Thyroid gland (tissue), 4 donors: ENCODE results near the gene EML6. TPM values are rescaled to one million over a fixed set of nuclear protein-coding genes. Genes with fewer than 3 reads are reported as not detected.

ENCODE experiments used
- DNase-seq, 2 donors: peaks; one replicate each; pipeline ENCODE4 v3.0.0-alpha.2; 2019
- H3K27ac ChIP-seq, 3 donors: fragments of 200-600 bp; sonication (generic); 1 replicate in 2 of 3; 2 replicates in 1 of 3; pipeline ENCODE4 v1.5.1; 2016 to 2019; ENCODE audit warnings: mild to moderate bottlenecking in 1 of 3, moderate library complexity in 1 of 3
- H3K27me3 ChIP-seq: fragments of 200-600 bp; sonication (generic); one replicate; pipeline ENCODE4 v1.5.1; 2019
- H3K36me3 ChIP-seq, 2 donors: fragments of 200-600 bp; sonication (generic); one replicate each; pipeline ENCODE4 v1.5.1; 2016 to 2019
- H3K4me1 ChIP-seq, 2 donors: fragments of 200-600 bp; sonication (generic); one replicate each; pipeline ENCODE4 v1.5.1; 2017 to 2019
- H3K4me3 ChIP-seq, 3 donors: fragments of 200-600 bp; sonication (generic); replicated peaks in 1 of 3; 1 replicate in 2 of 3; 2 replicates in 1 of 3; pipeline ENCODE4 v1.5.1; 2016; ENCODE audit warnings: mild to moderate bottlenecking in 1 of 3
- H3K9me3 ChIP-seq: fragments of 200-600 bp; sonication (generic); one replicate; pipeline ENCODE4 v1.5.1; 2017
- POLR2A ChIP-seq, 2 donors: fragments of 450-650 bp; IDR thresholded peaks; one replicate each; pipeline ENCODE4 v1.6.1; 2017; ENCODE audit warnings: antibody characterized with exemption in 2 of 2, mild to moderate bottlenecking in 2 of 2, moderate library complexity in 1 of 2
- WGBS, 2 donors: methylation state at CpG; one replicate each; pipeline ENCODE4 v1.1.5; 2017; 5-methylcytosine and 5-hydroxymethylcytosine counted together
- intact Hi-C: fragments of 100-400 bp; cut with DNase I; formaldehyde crosslinking; loops from one replicate; pipeline ENCODE4 v1.15.1; 2023
- total RNA-seq, 4 donors: library from RNA; depleted of rRNA; stranded (reverse); fragments of >200 nt; gene quantifications; one replicate each; pipeline ENCODE4 v1.2.3, GENCODE V29; 2016
- TF ChIP-seq, protein P1 (sequence below), 6 experiments: fragments of 200-600 bp in 3 of 6; fragments of 450-650 bp in 3 of 6; sonication (generic) in 3 of 6; IDR thresholded peaks; one replicate each; pipeline ENCODE4 v1.5.1; 2016 to 2019; ENCODE audit warnings: antibody characterized with exemption in 6 of 6, mild to moderate bottlenecking in 2 of 6, inconsistent platforms in 1 of 6, moderate library complexity in 1 of 6

Gene EML6
- total RNA-seq, 4 donors from 2014 or later: 5.6 to 24.8 (median 20.3) TPM

DNA sequence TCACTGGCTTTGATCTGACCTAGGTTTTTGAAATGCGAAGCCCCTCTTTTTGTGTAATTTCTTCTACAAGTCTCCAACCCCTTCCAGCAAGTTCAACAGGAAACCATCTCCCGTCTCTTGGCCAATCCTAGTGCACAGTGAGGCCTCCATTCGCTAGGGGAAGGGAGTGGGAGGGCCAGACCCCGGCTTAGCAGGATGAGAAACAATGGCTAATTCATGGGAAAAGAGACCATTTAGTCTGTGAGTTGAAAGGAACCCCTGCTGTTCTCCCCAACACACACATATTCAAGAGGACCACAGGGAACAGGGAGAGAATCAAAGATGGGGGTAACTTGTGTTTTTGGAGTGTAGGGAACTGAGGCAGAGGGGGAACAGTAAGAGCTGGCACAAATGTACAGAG lies 243.8 kb downstream of the EML6 start:
- 72 to 83% methylated on average over 4 of the region's 4 CpGs for WGBS, 2 donors
- no peak overlapping the region for H3K27ac ChIP-seq
- intact Hi-C loops: no loop called here

DNA sequence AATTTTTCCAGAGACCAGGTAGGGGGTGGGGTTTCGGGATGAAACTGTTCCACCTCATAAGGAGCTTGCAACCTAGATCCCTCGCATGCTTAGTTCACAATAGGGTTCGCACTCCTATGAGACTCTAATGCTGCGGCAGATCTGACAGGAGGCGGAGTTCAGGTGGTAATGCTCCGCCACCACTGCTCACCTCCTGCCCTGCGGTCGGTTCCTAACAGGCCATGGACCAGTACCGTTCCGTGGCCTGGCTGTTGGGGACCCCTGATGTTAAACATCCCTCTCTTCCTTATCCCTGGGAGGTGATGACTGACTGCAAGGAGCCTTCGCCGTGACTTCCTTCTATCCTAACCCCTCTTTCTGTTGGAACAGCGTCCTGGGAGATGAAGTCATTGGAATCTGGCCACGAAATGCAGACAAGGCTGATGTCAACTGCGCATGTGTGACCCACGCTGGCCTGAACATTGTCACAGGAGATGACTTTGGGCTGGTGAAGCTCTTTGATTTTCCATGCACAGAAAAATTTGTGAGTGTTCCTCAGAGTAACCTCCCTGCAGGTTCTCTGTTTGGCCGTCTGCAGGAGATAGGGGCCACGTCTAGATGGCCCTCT lies 244.4 kb downstream of the EML6 start:
- H3K4me1 ChIP-seq: peaks cover 10% of the 10 kb centered on the region in 2 donors
- H3K27ac ChIP-seq: no peak overlapping the region
- H3K27me3 ChIP-seq: no peaks in the 10 kb centered on the region
- WGBS, 2 donors: 93 to 94% methylated on average over 18 of the region's 18 CpGs
- intact Hi-C loops: no loop called here
- H3K36me3 ChIP-seq: no peaks in the 10 kb centered on the region
- no peaks in the 10 kb centered on the region for H3K9me3 ChIP-seq
- DNase-seq: no peak
- no peak overlapping the region for H3K4me3 ChIP-seq
- TF ChIP-seq, protein P1, sequence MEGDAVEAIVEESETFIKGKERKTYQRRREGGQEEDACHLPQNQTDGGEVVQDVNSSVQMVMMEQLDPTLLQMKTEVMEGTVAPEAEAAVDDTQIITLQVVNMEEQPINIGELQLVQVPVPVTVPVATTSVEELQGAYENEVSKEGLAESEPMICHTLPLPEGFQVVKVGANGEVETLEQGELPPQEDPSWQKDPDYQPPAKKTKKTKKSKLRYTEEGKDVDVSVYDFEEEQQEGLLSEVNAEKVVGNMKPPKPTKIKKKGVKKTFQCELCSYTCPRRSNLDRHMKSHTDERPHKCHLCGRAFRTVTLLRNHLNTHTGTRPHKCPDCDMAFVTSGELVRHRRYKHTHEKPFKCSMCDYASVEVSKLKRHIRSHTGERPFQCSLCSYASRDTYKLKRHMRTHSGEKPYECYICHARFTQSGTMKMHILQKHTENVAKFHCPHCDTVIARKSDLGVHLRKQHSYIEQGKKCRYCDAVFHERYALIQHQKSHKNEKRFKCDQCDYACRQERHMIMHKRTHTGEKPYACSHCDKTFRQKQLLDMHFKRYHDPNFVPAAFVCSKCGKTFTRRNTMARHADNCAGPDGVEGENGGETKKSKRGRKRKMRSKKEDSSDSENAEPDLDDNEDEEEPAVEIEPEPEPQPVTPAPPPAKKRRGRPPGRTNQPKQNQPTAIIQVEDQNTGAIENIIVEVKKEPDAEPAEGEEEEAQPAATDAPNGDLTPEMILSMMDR (IDR thresholded peaks at IDR 0.05): no peak
- TF ChIP-seq POLR2A (IDR thresholded peaks at IDR 0.05): no peak

More for the DNA sequence above, 243.8 kb downstream of the EML6 start:
- Histone ChIP-seq H3K4me3 (no peak overlapping the region), H3K4me1 (peaks cover 10% of the 10 kb centered on the region in 2 donors), H3K27me3 (no peaks in the 10 kb centered on the region), H3K36me3 (no peaks in the 10 kb centered on the region), H3K9me3 (no peaks in the 10 kb centered on the region)
- DNase-seq: no peak
- TF ChIP-seq, protein P1 (IDR thresholded peaks at IDR 0.05): no peak
- TF ChIP-seq POLR2A (IDR thresholded peaks at IDR 0.05): no peak

DNA sequence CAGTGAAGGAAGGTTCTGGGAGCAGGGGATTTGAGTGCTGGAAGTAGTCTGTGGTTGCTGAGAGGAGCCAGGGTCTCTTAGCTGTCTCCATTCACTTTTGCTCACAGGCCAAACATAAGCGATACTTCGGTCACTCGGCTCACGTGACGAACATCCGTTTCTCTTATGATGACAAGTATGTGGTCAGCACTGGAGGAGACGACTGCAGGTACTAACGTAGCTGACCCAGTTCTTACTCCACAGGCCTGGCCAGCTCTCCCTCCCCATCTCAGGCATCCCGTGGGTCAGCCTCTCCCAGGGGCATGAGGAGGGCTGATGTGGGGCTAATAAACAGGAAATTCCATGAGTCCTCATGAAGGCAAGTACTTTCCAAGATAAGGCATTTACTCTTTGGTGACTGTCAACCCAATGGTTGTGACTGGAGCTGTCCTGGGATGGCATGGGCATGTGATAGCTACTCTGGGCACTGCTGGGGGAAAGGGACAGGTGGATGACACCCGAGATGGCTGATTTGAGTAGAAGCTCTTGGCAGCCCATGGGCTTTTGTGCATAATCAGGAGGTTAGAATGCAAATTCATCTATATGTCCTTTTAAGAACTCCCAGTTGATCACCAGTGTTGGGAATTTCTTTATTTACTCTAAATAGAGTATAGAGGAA lies 245.2 kb downstream of the EML6 start:
- no peaks in the 10 kb centered on the region for H3K36me3 ChIP-seq
- H3K4me3 ChIP-seq: no peak overlapping the region
- TF ChIP-seq POLR2A (IDR thresholded peaks at IDR 0.05): no peak
- TF ChIP-seq, protein P1 (IDR thresholded peaks at IDR 0.05): no peak
- H3K27ac ChIP-seq: peak overlapping the region in 1 of 3 donors; percentile 53
- H3K27me3 ChIP-seq: no peaks in the 10 kb centered on the region
- peaks cover 10% of the 10 kb centered on the region in 2 donors for H3K4me1 ChIP-seq
- H3K9me3 ChIP-seq: no peaks in the 10 kb centered on the region
- intact Hi-C loops: no loop called here
- no peak for DNase-seq
- WGBS, 2 donors: 93 to 95% methylated on average over 10 of the region's 10 CpGs

DNA sequence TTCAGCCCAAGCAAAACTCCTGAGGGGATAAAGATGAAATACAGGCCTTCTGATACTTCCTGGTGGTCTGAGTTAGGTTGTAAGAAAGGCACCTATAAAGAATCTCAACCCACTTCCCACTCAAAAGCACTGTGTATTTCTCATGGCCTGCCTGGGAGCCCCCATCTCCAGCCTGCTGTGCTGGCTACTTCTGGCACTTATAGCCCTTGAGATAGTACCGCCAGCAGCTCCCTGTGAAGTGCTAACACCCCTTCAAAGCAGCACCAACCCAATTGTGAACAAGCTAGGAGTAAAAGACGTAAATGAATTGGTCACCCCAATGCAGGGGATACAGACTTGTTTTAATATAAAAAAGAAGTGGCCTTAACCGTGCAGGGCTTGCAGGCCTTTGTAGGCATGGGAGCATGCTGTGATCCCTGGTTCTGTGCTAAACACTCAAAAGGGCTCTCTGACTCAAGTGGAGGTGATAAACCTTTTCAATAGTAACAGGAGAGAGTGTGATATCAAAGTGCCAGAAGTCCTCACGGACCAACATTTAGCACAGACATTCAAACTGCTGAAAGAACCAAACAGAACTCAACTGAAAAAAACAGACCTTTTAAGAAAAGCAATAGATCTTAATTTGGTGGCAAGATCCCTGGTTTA lies 246.0 kb downstream of the EML6 start:
- H3K4me1 ChIP-seq: peaks cover 10% of the 10 kb centered on the region in 2 donors
- no peaks in the 10 kb centered on the region for H3K36me3 ChIP-seq
- H3K27ac ChIP-seq: peak overlapping the region in 1 of 3 donors; percentile 53
- no peak overlapping the region for H3K4me3 ChIP-seq
- intact Hi-C loops: no loop called here
- TF ChIP-seq, protein P1 (IDR thresholded peaks at IDR 0.05): no peak
- TF ChIP-seq POLR2A (IDR thresholded peaks at IDR 0.05): no peak
- H3K27me3 ChIP-seq: no peaks in the 10 kb centered on the region
- 65% methylated on average over 4 of the region's 4 CpGs for WGBS, 2 donors
- DNase-seq: no peak
- no peaks in the 10 kb centered on the region for H3K9me3 ChIP-seq

DNA sequence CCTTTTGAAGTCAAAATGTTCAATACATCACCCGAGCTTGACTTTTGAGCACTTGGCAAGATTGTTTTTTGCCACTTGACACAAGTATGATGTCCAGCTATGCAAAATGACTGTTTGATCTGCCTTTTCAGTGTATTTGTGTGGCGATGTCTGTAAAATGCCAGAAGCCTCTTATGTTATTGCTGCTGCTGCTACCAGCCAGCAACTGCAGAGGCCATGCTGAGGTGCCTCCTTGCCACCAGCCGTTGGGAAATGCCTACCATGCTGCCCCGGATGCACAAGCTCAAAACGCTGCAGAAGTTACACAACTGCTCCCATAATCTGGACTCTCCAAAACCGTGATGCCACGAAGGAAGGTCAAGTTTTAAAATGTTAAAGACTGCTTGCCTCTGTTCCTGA lies 246.5 kb downstream of the EML6 start:
- no peak for DNase-seq
- no peak for TF ChIP-seq POLR2A (IDR thresholded peaks at IDR 0.05)
- TF ChIP-seq, protein P1 (IDR thresholded peaks at IDR 0.05): no peak
- no peaks in the 10 kb centered on the region for H3K9me3 ChIP-seq
- intact Hi-C loops: no loop called here
- no peaks in the 10 kb centered on the region for H3K27me3 ChIP-seq
- no peaks in the 10 kb centered on the region for H3K36me3 ChIP-seq
- WGBS, 2 donors: 57 to 67% methylated on average over 7 of the region's 7 CpGs
- no peak overlapping the region for H3K27ac ChIP-seq
- H3K4me1 ChIP-seq: peaks cover 10% of the 10 kb centered on the region in 2 donors
- no peak overlapping the region for H3K4me3 ChIP-seq
